Measurements from ENCODE around the gene CHIT1. TPM values are rescaled to one million over a fixed set of nuclear protein-coding genes. Genes with fewer than 3 reads are reported as not detected.

Gene CHIT1
- not detected for total RNA-seq

DNA sequence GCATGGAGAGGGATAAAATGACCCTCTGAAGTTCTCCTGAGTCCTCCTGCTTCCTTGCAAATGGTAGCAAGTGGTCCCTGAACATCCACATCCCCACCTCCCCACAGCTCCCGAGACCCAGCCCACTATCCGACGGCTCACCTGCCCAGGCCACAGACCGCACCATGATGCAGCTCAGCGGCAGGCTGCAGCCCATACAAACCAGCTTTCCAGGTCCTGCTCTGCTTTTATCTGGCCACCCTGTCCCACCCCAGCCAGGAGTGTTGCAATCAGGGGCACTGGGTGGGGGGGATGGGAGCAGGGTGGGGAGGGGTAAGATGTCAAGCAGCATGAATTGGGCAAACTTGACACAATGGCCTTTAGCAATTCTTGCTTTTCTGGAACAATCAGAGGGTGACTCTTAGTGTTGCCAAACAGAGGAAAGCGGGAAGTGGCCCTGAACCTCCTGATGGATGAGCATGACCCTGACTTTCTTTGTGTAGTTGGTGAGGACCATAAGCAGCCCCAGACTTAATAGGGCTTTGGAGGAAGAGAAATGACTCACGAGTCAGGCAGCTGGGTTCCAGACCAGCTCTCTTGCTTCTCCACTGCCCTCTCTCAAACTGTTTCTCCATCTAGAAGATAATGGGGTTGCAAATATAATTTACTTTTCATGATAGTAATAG is at the start of gene CHIT1:
TSS of gene CHIT1 (minus strand) at position 203 of the 665 bp plus-strand sequence. CDS start at position 166, 37 bp downstream.
- Histone ChIP-seq H3K27me3 (peaks cover 5% of the 10 kb centered on the region), H3K9me3 (peaks cover 0 to under 1% of the 10 kb centered on the region in 2 donors), H3K36me3 (no peaks in the 10 kb centered on the region), H3K4me3 (no peak within 1 kb of the TSS), H3K4me1 (no peaks in the 10 kb centered on the region), H3K27ac (no peak within 1 kb of the TSS)
- TF ChIP-seq, protein P1, sequence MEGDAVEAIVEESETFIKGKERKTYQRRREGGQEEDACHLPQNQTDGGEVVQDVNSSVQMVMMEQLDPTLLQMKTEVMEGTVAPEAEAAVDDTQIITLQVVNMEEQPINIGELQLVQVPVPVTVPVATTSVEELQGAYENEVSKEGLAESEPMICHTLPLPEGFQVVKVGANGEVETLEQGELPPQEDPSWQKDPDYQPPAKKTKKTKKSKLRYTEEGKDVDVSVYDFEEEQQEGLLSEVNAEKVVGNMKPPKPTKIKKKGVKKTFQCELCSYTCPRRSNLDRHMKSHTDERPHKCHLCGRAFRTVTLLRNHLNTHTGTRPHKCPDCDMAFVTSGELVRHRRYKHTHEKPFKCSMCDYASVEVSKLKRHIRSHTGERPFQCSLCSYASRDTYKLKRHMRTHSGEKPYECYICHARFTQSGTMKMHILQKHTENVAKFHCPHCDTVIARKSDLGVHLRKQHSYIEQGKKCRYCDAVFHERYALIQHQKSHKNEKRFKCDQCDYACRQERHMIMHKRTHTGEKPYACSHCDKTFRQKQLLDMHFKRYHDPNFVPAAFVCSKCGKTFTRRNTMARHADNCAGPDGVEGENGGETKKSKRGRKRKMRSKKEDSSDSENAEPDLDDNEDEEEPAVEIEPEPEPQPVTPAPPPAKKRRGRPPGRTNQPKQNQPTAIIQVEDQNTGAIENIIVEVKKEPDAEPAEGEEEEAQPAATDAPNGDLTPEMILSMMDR (IDR thresholded peaks at IDR 0.05): no peak
- no peak for DNase-seq (ENCODE audit: low spot score in 2 of 2)
- intact Hi-C loops (cut with DNase I): no loop called here

DNA sequence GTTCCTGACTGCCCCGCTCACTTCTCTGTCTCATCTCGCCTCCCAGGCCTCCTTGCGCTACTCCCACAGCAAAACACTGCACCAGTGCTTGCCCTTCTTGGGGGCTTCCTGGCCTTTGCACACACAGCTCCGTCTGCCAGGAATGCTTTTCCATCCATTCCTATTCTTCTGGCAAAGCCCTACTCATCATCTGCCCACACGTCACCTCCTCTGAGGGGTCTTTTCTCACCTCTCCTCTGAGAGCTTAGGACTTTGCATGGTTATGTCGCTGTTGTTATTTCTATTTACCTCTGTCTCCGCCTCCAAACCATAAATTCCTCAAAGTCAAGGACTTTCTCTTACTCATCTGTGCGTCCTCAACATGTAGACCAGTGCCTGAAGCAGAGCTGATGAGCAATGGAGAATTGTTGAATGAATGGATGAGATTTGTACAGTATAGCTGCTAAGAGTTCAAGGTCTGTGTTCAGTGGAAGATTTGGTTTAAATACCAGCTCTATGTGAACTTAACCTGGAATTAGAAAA is 49.5 kb upstream of the CHIT1 start:
- H3K27me3 ChIP-seq: no peaks in the 10 kb centered on the region
- intact Hi-C loops (cut with DNase I): loop anchor here (1.0 kb wide), 2 partner anchors 11 to 26 kb away; partner anchors contain the start of gene BTG2
- peaks cover 23 to 37% of the 10 kb centered on the region in 2 donors for H3K4me1 ChIP-seq
- H3K27ac ChIP-seq: peak overlapping the region; percentile 88 to 91
- TF ChIP-seq, protein P1 (IDR thresholded peaks at IDR 0.05): no peak
- DNase-seq (ENCODE audit: low spot score in 2 of 2): peak in 1 of 2 donors; percentile 25
- peak overlapping the region in 1 of 2 donors; percentile 38 for H3K4me3 ChIP-seq
- H3K9me3 ChIP-seq: no peaks in the 10 kb centered on the region
- no peaks in the 10 kb centered on the region for H3K36me3 ChIP-seq

DNA sequence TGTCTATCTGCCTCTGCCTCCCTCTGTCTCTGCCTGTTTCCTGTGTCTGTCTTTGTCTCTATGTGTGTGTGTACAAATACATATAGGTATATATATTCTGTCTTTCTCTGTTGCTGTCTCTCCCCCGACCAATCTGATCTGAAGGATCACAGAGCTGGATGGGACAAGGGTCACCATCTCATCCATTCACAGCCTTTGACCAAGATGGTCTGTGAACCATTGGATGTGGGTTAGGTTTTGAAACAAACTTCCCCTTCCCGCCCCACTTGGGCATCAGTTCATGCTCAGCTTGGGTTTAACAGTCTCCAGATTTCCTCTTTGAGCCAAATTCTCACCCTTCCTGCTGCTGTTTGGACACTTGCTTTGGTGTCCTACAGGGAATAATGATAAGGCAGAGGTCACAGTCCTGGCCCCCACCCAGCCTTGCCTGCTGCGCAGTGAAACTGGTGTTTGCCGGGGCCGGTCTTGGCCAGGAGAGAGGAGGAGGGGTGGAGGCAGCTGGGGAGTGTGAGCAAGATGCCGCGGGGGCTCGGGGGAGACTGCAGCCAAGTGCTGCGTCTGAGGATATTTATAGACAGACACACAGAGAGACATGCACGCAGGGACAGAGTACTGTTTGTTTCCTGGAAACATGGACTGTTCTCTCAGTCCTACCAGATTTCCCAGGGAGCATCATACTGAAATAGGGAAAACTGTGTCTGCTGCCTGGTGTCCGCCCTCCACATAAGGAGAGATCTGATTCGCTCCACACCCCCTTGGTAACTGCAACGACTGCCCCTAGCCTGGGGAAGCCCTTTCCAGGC is 48.8 kb upstream of the CHIT1 start:
- DNase-seq (ENCODE audit: low spot score in 2 of 2): peak; percentile 80 to 98
- no peaks in the 10 kb centered on the region for H3K9me3 ChIP-seq
- TF ChIP-seq, protein P1 (IDR thresholded peaks at IDR 0.05): no peak
- H3K36me3 ChIP-seq: no peaks in the 10 kb centered on the region
- peaks cover 29 to 43% of the 10 kb centered on the region in 2 donors for H3K4me1 ChIP-seq
- H3K4me3 ChIP-seq: peak overlapping the region in 1 of 2 donors; percentile 38
- intact Hi-C loops (cut with DNase I): loop anchor here (1.0 kb wide), 2 partner anchors 12 to 27 kb away; partner anchors contain the start of gene BTG2
- H3K27ac ChIP-seq: peak overlapping the region; percentile 88 to 91
- H3K27me3 ChIP-seq: no peaks in the 10 kb centered on the region

DNA sequence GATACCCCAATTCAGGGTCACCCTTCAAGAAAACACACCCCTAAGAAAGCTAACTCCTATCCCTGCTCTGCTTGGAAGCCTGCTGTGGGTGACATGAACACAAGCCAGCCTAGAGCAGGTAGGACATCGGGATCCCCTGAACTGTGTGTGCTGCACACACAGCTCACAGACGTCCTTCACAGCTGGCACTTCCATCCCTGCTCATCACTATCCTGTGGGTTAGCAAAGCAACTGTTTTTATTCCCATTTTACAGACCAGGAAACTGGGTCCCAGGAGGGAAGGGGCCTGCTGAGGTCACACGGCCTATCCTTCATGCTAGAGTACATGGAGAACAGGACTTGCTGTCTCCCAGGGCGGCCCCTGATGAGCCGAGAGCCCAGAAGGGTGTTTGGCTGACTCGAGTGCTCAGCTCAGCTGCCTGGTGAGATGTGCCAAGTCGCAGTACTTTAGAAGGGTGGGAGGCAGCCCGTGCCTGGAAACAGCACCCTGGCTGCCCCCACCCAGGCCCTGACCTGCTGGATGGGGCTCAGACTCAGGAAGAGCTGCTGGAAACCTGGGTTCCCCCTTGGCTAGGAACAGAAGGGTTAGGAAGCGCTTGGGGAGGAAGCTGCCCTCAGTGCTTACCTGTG is 47.6 kb upstream of the CHIT1 start:
- H3K36me3 ChIP-seq: no peaks in the 10 kb centered on the region
- H3K27ac ChIP-seq: peak overlapping the region; percentile 88 to 91
- H3K9me3 ChIP-seq: no peaks in the 10 kb centered on the region
- no peak for DNase-seq (ENCODE audit: low spot score in 2 of 2)
- peaks cover 29 to 47% of the 10 kb centered on the region in 2 donors for H3K4me1 ChIP-seq
- TF ChIP-seq, protein P1 (IDR thresholded peaks at IDR 0.05): no peak
- H3K4me3 ChIP-seq: no peak overlapping the region
- no peaks in the 10 kb centered on the region for H3K27me3 ChIP-seq
- intact Hi-C loops (cut with DNase I): no loop called here

DNA sequence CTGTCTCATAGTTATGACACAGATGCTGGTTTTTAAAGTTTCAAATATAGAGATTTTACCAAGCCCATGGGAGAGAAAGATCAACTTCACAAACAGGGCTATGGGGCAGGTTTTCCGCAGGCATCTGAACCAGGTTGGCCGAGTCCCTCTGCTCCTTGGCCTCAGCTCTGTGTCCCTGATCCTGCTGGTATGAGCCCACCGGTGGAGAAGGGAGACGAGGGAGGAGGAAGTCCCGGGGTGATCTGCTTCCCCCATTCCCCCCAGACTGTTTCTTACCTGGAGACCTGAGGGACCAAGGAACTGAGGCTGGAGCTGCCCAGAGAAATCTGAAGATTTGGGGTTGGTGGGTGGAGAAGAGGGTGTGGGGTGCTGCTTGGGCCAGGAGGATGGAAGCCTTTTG is 46.9 kb upstream of the CHIT1 start:
- intact Hi-C loops (cut with DNase I): no loop called here
- Histone ChIP-seq H3K9me3 (no peaks in the 10 kb centered on the region), H3K36me3 (no peaks in the 10 kb centered on the region), H3K27ac (peak overlapping the region; percentile 88 to 91), H3K4me3 (no peak overlapping the region), H3K27me3 (no peaks in the 10 kb centered on the region), H3K4me1 (peaks cover 29 to 47% of the 10 kb centered on the region in 2 donors)
- DNase-seq (ENCODE audit: low spot score in 2 of 2): no peak
- TF ChIP-seq, protein P1 (IDR thresholded peaks at IDR 0.05): no peak
